Glutamatergic neuron (in vitro differentiated cells): Measurements from ENCODE around the gene CST5. TPM values are rescaled to one million over a fixed set of nuclear protein-coding genes. Genes with fewer than 3 reads are reported as not detected.
A peak's percentile ranks its signal among the peaks of the same experiment; 100 is the strongest.
"Not testable (repeated sequence)": the region's sequence is repeated elsewhere in the genome, so short reads cannot be mapped to it uniquely, and the experiment has no call there.

ENCODE experiments used
- DNase-seq: peaks from one replicate; pipeline ENCODE4 v3.0.0; 2022
- H3K27ac Mint-ChIP-seq: one replicate; pipeline ENCODE4 v1.8.0; 2020; ENCODE audit warnings: mild to moderate bottlenecking, mixed read lengths, inconsistent platforms; ENCODE audit not compliant: unreplicated experiment
- H3K27me3 Mint-ChIP-seq: one replicate; pipeline ENCODE4 v1.8.0; 2020; ENCODE audit warnings: mild to moderate bottlenecking, moderate library complexity, mixed read lengths, inconsistent platforms; ENCODE audit not compliant: unreplicated experiment
- H3K36me3 Mint-ChIP-seq: one replicate; pipeline ENCODE4 v1.8.0; 2020; ENCODE audit warnings: mild to moderate bottlenecking, mixed read lengths, inconsistent platforms; ENCODE audit not compliant: unreplicated experiment
- H3K4me1 Mint-ChIP-seq: one replicate; pipeline ENCODE4 v1.8.0; 2020; ENCODE audit warnings: mild to moderate bottlenecking, low read depth, mixed read lengths, inconsistent platforms; ENCODE audit not compliant: unreplicated experiment
- H3K4me3 Mint-ChIP-seq: one replicate; pipeline ENCODE4 v1.8.0; 2020; ENCODE audit warnings: mild to moderate bottlenecking, mixed read lengths, inconsistent platforms; ENCODE audit not compliant: unreplicated experiment
- H3K9me3 Mint-ChIP-seq: one replicate; pipeline ENCODE4 v1.8.0; 2020; ENCODE audit warnings: mild to moderate bottlenecking, moderate library complexity, mixed read lengths, inconsistent platforms; ENCODE audit not compliant: unreplicated experiment
- CTCF ChIP-seq: fragments of 200-600 bp; sonication (generic); IDR thresholded peaks from one replicate; pipeline ENCODE4 v1.5.0; 2021; ENCODE audit not compliant: partially characterized antibody, unreplicated experiment
- total RNA-seq: library from RNA; stranded (reverse); fragmentation: NEBNext Ultra II Directional; extraction: Animal tissue kit (Norgen Biotek cat#: 25700); gene quantifications from one replicate; pipeline ENCODE4 v1.2.1, GENCODE V29; 2021; ENCODE audit not compliant: unreplicated experiment

CST5 gene
- total RNA-seq, 1 donor from 2014 or later, result not detected

- H3K27me3 Mint-ChIP-seq, result no peaks in the 10 kb centered on the region
- no peak overlapping the region for H3K27ac Mint-ChIP-seq
- no peak for TF ChIP-seq CTCF
- DNase-seq, result no peak
- H3K9me3 Mint-ChIP-seq, result peaks cover 3% of the 10 kb centered on the region
- H3K4me3 Mint-ChIP-seq, result no peak overlapping the region
- no peaks in the 10 kb centered on the region for H3K36me3 Mint-ChIP-seq
- peaks cover 4% of the 10 kb centered on the region for H3K4me1 Mint-ChIP-seq
These were observed 11.2 kb downstream of the CST5 start for GRCh38 chr20:23868321-23868720.

GRCh38 chr20:23867152-23867776 is 12.3 kb downstream of the CST5 start:
- no peak overlapping the region for H3K27ac Mint-ChIP-seq
- no peak for TF ChIP-seq CTCF
- DNase-seq, result no peak
- no peaks in the 10 kb centered on the region for H3K27me3 Mint-ChIP-seq
- H3K4me3 Mint-ChIP-seq, result no peak overlapping the region
- H3K36me3 Mint-ChIP-seq, result no peaks in the 10 kb centered on the region
- peaks cover 4% of the 10 kb centered on the region for H3K4me1 Mint-ChIP-seq
- peaks cover 3% of the 10 kb centered on the region for H3K9me3 Mint-ChIP-seq

- not testable (repeated sequence) for H3K4me3 Mint-ChIP-seq, DNase-seq, H3K9me3 Mint-ChIP-seq, H3K4me1 Mint-ChIP-seq, H3K27me3 Mint-ChIP-seq, H3K36me3 Mint-ChIP-seq, H3K27ac Mint-ChIP-seq
These were observed 18.8 kb downstream of the CST5 start for GRCh38 chr20:23860771-23861170.

- no peak for TF ChIP-seq CTCF
- Mint-ChIP-seq H3K27ac (peak overlapping the region; percentile 55), H3K36me3 (no peaks in the 10 kb centered on the region), H3K4me3 (no peak overlapping the region), H3K9me3 (no peaks in the 10 kb centered on the region), H3K4me1 (peaks cover 6% of the 10 kb centered on the region), H3K27me3 (peaks cover 2% of the 10 kb centered on the region)
- no peak for DNase-seq
These were observed 21.5 kb downstream of the CST5 start for GRCh38 chr20:23857962-23858595.

GRCh38 chr20:23856736-23857135 is 22.8 kb downstream of the CST5 start:
- Mint-ChIP-seq H3K27me3 (peaks cover 2% of the 10 kb centered on the region), H3K27ac (no peak overlapping the region), H3K4me3 (no peak overlapping the region), H3K36me3 (no peaks in the 10 kb centered on the region), H3K9me3 (no peaks in the 10 kb centered on the region), H3K4me1 (peaks cover 6% of the 10 kb centered on the region)
- no peak for DNase-seq
- TF ChIP-seq CTCF, result no peak
